Measurements from ENCODE around the gene SF1. TPM values are rescaled to one million over a fixed set of nuclear protein-coding genes. Genes with fewer than 3 reads are reported as not detected.

The SF1 gene
- total RNA-seq, 2 experiments from 2014 or later: 247 to 535 TPM

Other genes with a start within 250 kb of the SF1 start
- 0.09 and 0.18 TPM in 2 replicates for gene SLC22A11, start 222.6 kb downstream of the SF1 start, total RNA-seq (2014; rRNA removed; shearing (Covaris generic))
- not detected in 2 replicates for gene SLC22A11, start 222.6 kb downstream of the SF1 start, total RNA-seq (2022)
- gene SLC22A12, start 187.3 kb downstream of the SF1 start, total RNA-seq (2014; rRNA removed; shearing (Covaris generic)): not detected in 2 replicates
- gene SLC22A12, start 187.3 kb downstream of the SF1 start, total RNA-seq (2022): not detected in 2 replicates
- 2.2 and 2.4 TPM in 2 replicates for gene NRXN2, start 55.3 kb downstream of the SF1 start, total RNA-seq (2014; rRNA removed; shearing (Covaris generic))
- gene NRXN2, start 55.3 kb downstream of the SF1 start, total RNA-seq (2022): 1.6 and 3.3 TPM in 2 replicates
- gene RASGRP2, start 34.4 kb downstream of the SF1 start, total RNA-seq (2014; rRNA removed; shearing (Covaris generic)): 127 and 145 TPM in 2 replicates
- 195 and 205 TPM in 2 replicates for gene RASGRP2, start 34.4 kb downstream of the SF1 start, total RNA-seq (2022)
- 2.2 and 10.1 TPM in 2 replicates for gene PYGM, start 18.6 kb downstream of the SF1 start, total RNA-seq (2014; rRNA removed; shearing (Covaris generic))
- gene PYGM, start 18.6 kb downstream of the SF1 start, total RNA-seq (2022): 2.2 and 2.4 TPM in 2 replicates
- 109 and 115 TPM in 2 replicates for gene MAP4K2, start 24.7 kb upstream of the SF1 start, total RNA-seq (2014; rRNA removed; shearing (Covaris generic))
- gene MAP4K2, start 24.7 kb upstream of the SF1 start, total RNA-seq (2022): 110 and 122 TPM in 2 replicates
- gene MEN1, start 32.0 kb upstream of the SF1 start, total RNA-seq (2014; rRNA removed; shearing (Covaris generic)): 29.8 and 44.4 TPM in 2 replicates
- gene MEN1, start 32.0 kb upstream of the SF1 start, total RNA-seq (2022): 71.6 and 72.4 TPM in 2 replicates
- 4.9 TPM in 2 replicates for gene CDC42BPG, start 66.1 kb upstream of the SF1 start, total RNA-seq (2014; rRNA removed; shearing (Covaris generic))
- 3.5 and 5.1 TPM in 2 replicates for gene CDC42BPG, start 66.1 kb upstream of the SF1 start, total RNA-seq (2022)
- gene EHD1, start 100.1 kb upstream of the SF1 start, total RNA-seq (2014; rRNA removed; shearing (Covaris generic)): 101 and 107 TPM in 2 replicates
- 153 and 177 TPM in 2 replicates for gene EHD1, start 100.1 kb upstream of the SF1 start, total RNA-seq (2022)
- gene ATG2A, start 138.7 kb upstream of the SF1 start, total RNA-seq (2014; rRNA removed; shearing (Covaris generic)): 18.1 and 29.0 TPM in 2 replicates
- 28.2 and 28.7 TPM in 2 replicates for gene ATG2A, start 138.7 kb upstream of the SF1 start, total RNA-seq (2022)
- 8.6 and 8.8 TPM in 2 replicates for gene PPP2R5B, start 146.1 kb upstream of the SF1 start, total RNA-seq (2014; rRNA removed; shearing (Covaris generic))
- 13.3 and 16.2 TPM in 2 replicates for gene PPP2R5B, start 146.1 kb upstream of the SF1 start, total RNA-seq (2022)
- not detected in 2 replicates for gene GPHA2, start 157.4 kb upstream of the SF1 start, total RNA-seq (2014; rRNA removed; shearing (Covaris generic))
- gene GPHA2, start 157.4 kb upstream of the SF1 start, total RNA-seq (2022): not detected in 2 replicates
- gene MAJIN, start 193.6 kb upstream of the SF1 start, total RNA-seq (2014; rRNA removed; shearing (Covaris generic)): not detected in 2 replicates
- not detected in 2 replicates for gene MAJIN, start 193.6 kb upstream of the SF1 start, total RNA-seq (2022)
- gene BATF2, start 218.4 kb upstream of the SF1 start, total RNA-seq (2014; rRNA removed; shearing (Covaris generic)): 0.33 and 0.79 TPM in 2 replicates
- gene BATF2, start 218.4 kb upstream of the SF1 start, total RNA-seq (2022): 0.61 and 0.70 TPM in 2 replicates
- 113 and 130 TPM in 2 replicates for gene ARL2, start 235.6 kb upstream of the SF1 start, total RNA-seq (2014; rRNA removed; shearing (Covaris generic))
- 95.9 and 102 TPM in 2 replicates for gene ARL2, start 235.6 kb upstream of the SF1 start, total RNA-seq (2022)
- 25.9 and 31.6 TPM in 2 replicates for gene SNX15, start 248.9 kb upstream of the SF1 start, total RNA-seq (2014; rRNA removed; shearing (Covaris generic))
- 28.3 and 33.6 TPM in 2 replicates for gene SNX15, start 248.9 kb upstream of the SF1 start, total RNA-seq (2022)